GM21786 (cell line): ENCODE measurements around the gene EVC2.

Experiments
- ATAC-seq: cut with Tn5 transposase; IDR thresholded peaks from one replicate; pipeline ENCODE4 v1.9.1; 2021; ENCODE audit not compliant: unreplicated experiment

Gene EVC2

GRCh38 chr4:5526080-5526846 lies 182.1 kb downstream of the EVC2 start:
- no peak for ATAC-seq

GRCh38 chr4:5524446-5525299 lies 183.7 kb downstream of the EVC2 start:
- ATAC-seq = no peak

DNA sequence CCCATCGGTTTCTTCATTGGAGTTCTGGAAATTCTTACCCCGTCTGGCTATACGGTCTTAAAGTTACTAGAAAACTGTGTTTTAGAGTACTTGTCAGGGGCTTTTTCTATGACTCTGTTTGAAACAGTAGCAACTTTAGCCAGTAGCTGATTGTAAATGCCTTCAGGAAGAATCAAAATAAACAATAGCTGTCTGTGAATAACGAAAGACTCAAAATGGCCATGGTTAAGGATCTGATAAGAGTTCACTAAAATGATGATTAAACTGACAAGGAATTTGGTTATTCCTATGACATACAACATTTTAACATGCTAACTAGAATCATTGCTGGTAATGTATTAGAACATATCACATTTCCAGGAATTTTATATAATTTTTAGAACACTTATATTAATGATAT lies 191.0 kb downstream of the EVC2 start:
- no peak for ATAC-seq

GRCh38 chr4:5515646-5516045 lies 192.7 kb downstream of the EVC2 start:
- no peak for ATAC-seq
